ENCODE data around the gene NOP14.

- TF ChIP-seq CTCF (IDR thresholded peaks at IDR 0.05), result no peak
- TF ChIP-seq POLR2A (IDR thresholded peaks at IDR 0.05), result no peak
These were observed 53.6 kb downstream of the NOP14 start for GRCh38 chr4:2909583-2909982.

Measured in testis (tissue), 2 donors.